ENCODE measurements around the gene GLP1R.

- TF ChIP-seq, protein P1, sequence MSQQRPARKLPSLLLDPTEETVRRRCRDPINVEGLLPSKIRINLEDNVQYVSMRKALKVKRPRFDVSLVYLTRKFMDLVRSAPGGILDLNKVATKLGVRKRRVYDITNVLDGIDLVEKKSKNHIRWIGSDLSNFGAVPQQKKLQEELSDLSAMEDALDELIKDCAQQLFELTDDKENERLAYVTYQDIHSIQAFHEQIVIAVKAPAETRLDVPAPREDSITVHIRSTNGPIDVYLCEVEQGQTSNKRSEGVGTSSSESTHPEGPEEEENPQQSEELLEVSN (IDR thresholded peaks at IDR 0.05; ENCODE audit: borderline replicate concordance, low read depth): no peak
- no peak for TF ChIP-seq POLR2AphosphoS2 (conservative IDR thresholded peaks at IDR 0.05; ENCODE audit: low read length)
- no peak for TF ChIP-seq USF2 (IDR thresholded peaks at IDR 0.05)
- no peak for TF ChIP-seq CTCF (IDR thresholded peaks at IDR 0.05)
- no peak for TF ChIP-seq RFX5 (IDR thresholded peaks at IDR 0.05)
These were observed 36.7 kb downstream of the GLP1R start for GRCh38 chr6:39085129-39085797.

All from A549 (cell line).